H9 (cell line): Measurements from ENCODE around the gene LMOD1. TPM values are rescaled to one million over a fixed set of nuclear protein-coding genes. Genes with fewer than 3 reads are reported as not detected.

Experiments
- DNase-seq: peaks from one replicate; pipeline ENCODE4 v3.0.0-alpha.2; 2017
- H2AFZ ChIP-seq: one replicate; pipeline ENCODE4 v1.6.1; 2013; ENCODE audit warnings: mild to moderate bottlenecking, low read length, control low read depth, moderate library complexity
- H2AK5ac ChIP-seq: 2 replicates; pipeline ENCODE4 v1.6.1; 2013; ENCODE audit warnings: low read length, control low read depth, mixed read lengths; ENCODE audit not compliant: insufficient read length
- H2BK120ac ChIP-seq: one replicate; pipeline ENCODE4 v1.6.1; 2013; ENCODE audit warnings: low read depth, mild to moderate bottlenecking, low read length, control low read depth, inconsistent platforms; ENCODE audit not compliant: poor library complexity, severe bottlenecking
- H2BK12ac ChIP-seq: 2 replicates; pipeline ENCODE4 v1.6.1; 2013; ENCODE audit warnings: low read length, control low read depth, mixed read lengths, low read depth; ENCODE audit not compliant: insufficient read length
- H2BK15ac ChIP-seq: 2 replicates; pipeline ENCODE4 v1.6.1; 2013; ENCODE audit warnings: low read depth, low read length, control low read depth
- H2BK20ac ChIP-seq: one replicate; pipeline ENCODE4 v1.6.1; 2013; ENCODE audit warnings: low read depth, mild to moderate bottlenecking, low read length, control low read depth, inconsistent platforms; ENCODE audit not compliant: poor library complexity, severe bottlenecking
- H2BK5ac ChIP-seq: 2 replicates; pipeline ENCODE4 v1.6.1; 2013; ENCODE audit warnings: low read length, control low read depth, mixed read lengths; ENCODE audit not compliant: insufficient read length
- H3K14ac ChIP-seq: 2 replicates; pipeline ENCODE4 v1.6.1; 2013; ENCODE audit warnings: low read length, control low read depth; ENCODE audit not compliant: insufficient read depth
- H3K18ac ChIP-seq: 2 replicates; pipeline ENCODE4 v1.6.1; 2013; ENCODE audit warnings: low read depth, mild to moderate bottlenecking, mixed read lengths, low read length, control low read depth; ENCODE audit not compliant: insufficient read length
- H3K23ac ChIP-seq: 2 replicates; pipeline ENCODE4 v1.6.1; 2013; ENCODE audit warnings: low read length, control low read depth, mixed read lengths, low read depth; ENCODE audit not compliant: insufficient read length
- H3K23me2 ChIP-seq: 2 replicates; pipeline ENCODE4 v1.6.1; 2013; ENCODE audit warnings: low read depth, mild to moderate bottlenecking, mixed read lengths, low read length, control low read depth; ENCODE audit not compliant: insufficient read length, poor library complexity, severe bottlenecking
- H3K27ac ChIP-seq: 2 replicates; pipeline ENCODE4 v1.5.1; 2013; ENCODE audit warnings: low read length, control low read depth, mixed read lengths, low read depth; ENCODE audit not compliant: insufficient read length
- H3K27me3 ChIP-seq: 2 replicates; pipeline ENCODE4 v1.6.1; 2013; ENCODE audit warnings: low read length, control low read depth, inconsistent platforms; ENCODE audit not compliant: insufficient read depth
- H3K4ac ChIP-seq: 2 replicates; pipeline ENCODE4 v1.6.1; 2013; ENCODE audit warnings: low read depth, mild to moderate bottlenecking, control low read depth, inconsistent platforms, low read length, moderate library complexity
- H3K4me1 ChIP-seq: 2 replicates; pipeline ENCODE4 v1.6.1; 2013; ENCODE audit warnings: low read length, control low read depth, inconsistent platforms; ENCODE audit not compliant: insufficient read depth
- H3K4me2 ChIP-seq: 2 replicates; pipeline ENCODE4 v1.6.1; 2013; ENCODE audit warnings: low read length, control low read depth, mixed read lengths; ENCODE audit not compliant: insufficient read length, insufficient read depth
- H3K56ac ChIP-seq: 2 replicates; pipeline ENCODE4 v1.6.1; 2013; ENCODE audit warnings: low read depth, mild to moderate bottlenecking, mixed read lengths, low read length, control low read depth; ENCODE audit not compliant: insufficient read length
- H3K79me1 ChIP-seq: 2 replicates; pipeline ENCODE4 v1.6.1; 2013; ENCODE audit warnings: low read depth, mild to moderate bottlenecking, moderate library complexity, low read length, control low read depth, inconsistent platforms; ENCODE audit not compliant: insufficient read depth, poor library complexity, severe bottlenecking
- H3K79me2 ChIP-seq: 2 replicates; pipeline ENCODE4 v1.6.1; 2013; ENCODE audit warnings: low read length, control low read depth, inconsistent platforms; ENCODE audit not compliant: insufficient read depth
- H3K9ac ChIP-seq: 2 replicates; pipeline ENCODE4 v1.6.1; 2013; ENCODE audit warnings: low read length, control low read depth, mixed read lengths; ENCODE audit not compliant: insufficient read length; ENCODE audit errors: extremely low read depth
- H3K9me3 ChIP-seq: one replicate; pipeline ENCODE4 v1.6.1; 2013; ENCODE audit warnings: low read depth, low read length, inconsistent platforms; ENCODE audit not compliant: control insufficient read depth
- H3T11ph ChIP-seq: one replicate; pipeline ENCODE4 v1.6.1; 2013; ENCODE audit warnings: mild to moderate bottlenecking, low read length, control low read depth, inconsistent platforms
- H4K20me1 ChIP-seq: one replicate; pipeline ENCODE4 v1.6.1; 2013; ENCODE audit not compliant: control insufficient read depth, insufficient read length, insufficient read depth
- H4K5ac ChIP-seq: 2 replicates; pipeline ENCODE4 v1.6.1; 2013; ENCODE audit warnings: low read depth, mild to moderate bottlenecking, mixed read lengths, low read length, control low read depth; ENCODE audit not compliant: insufficient read length
- H4K8ac ChIP-seq: replicated peaks from 2 replicates; pipeline ENCODE4 v1.6.1; 2013; ENCODE audit warnings: low read length, control low read depth, mixed read lengths, low read depth; ENCODE audit not compliant: insufficient read length
- H4K91ac ChIP-seq: 2 replicates; pipeline ENCODE4 v1.6.1; 2013; ENCODE audit warnings: low read depth, mild to moderate bottlenecking, moderate library complexity, mixed read lengths, low read length, control low read depth; ENCODE audit not compliant: insufficient read length
- H3K27ac Mint-ChIP-seq, 3 experiments: 2 replicates in 2 of 3; 3 replicates in 1 of 3; pipeline ENCODE4 v1.8.0; 2020 to 2021; ENCODE audit warnings: mixed read lengths in 3 of 3, mild to moderate bottlenecking in 1 of 3, moderate library complexity in 1 of 3
- H3K27me3 Mint-ChIP-seq: 2 replicates; pipeline ENCODE4 v1.8.0; 2021; ENCODE audit warnings: low read depth, mild to moderate bottlenecking, moderate library complexity, mixed read lengths
- H3K36me3 Mint-ChIP-seq, 3 experiments: 2 replicates in 2 of 3; 3 replicates in 1 of 3; pipeline ENCODE4 v1.8.0; 2020 to 2021; ENCODE audit warnings: low read depth in 3 of 3, mixed read lengths in 3 of 3; ENCODE audit not compliant: insufficient read depth in 1 of 3
- H3K4me1 Mint-ChIP-seq, 2 experiments: 2 replicates each; pipeline ENCODE4 v1.8.0; 2020; ENCODE audit warnings: mixed read lengths in 2 of 2
- H3K4me3 Mint-ChIP-seq, 2 experiments: 2 replicates in 1 of 2; 3 replicates in 1 of 2; pipeline ENCODE4 v1.8.0; 2020 to 2021; ENCODE audit warnings: mild to moderate bottlenecking in 2 of 2, mixed read lengths in 2 of 2, moderate library complexity in 1 of 2
- H3K9me3 Mint-ChIP-seq, 2 experiments: 2 replicates in 1 of 2; 3 replicates in 1 of 2; pipeline ENCODE4 v1.8.0; 2020; ENCODE audit warnings: mild to moderate bottlenecking in 2 of 2, mixed read lengths in 2 of 2, moderate library complexity in 1 of 2
- CTCF ChIP-seq: fragments of 200-600 bp; sonication (generic); conservative IDR thresholded peaks from 3 replicates; pipeline ENCODE4 v1.8.0; 2021; ENCODE audit warnings: antibody characterized with exemption, mild to moderate bottlenecking
- WGBS: extraction: QIAGEN DNeasy Blood & Tissue Kit; methylation state at CpG from one replicate; pipeline ENCODE4 v1.1.7; 2013; ENCODE audit warnings: missing lambda C conversion rate, low lambda C conversion rate, mixed read lengths; ENCODE audit not compliant: insufficient read length; ENCODE audit errors: extremely low coverage; 5-methylcytosine and 5-hydroxymethylcytosine counted together
- total RNA-seq: library from RNA; stranded (reverse); gene quantifications from 2 replicates; pipeline ENCODE4 v1.2.1, GENCODE V29; 2021

Gene LMOD1
- total RNA-seq, 1 experiment from 2014 or later, result 0.31 TPM

- TF ChIP-seq CTCF, result no peak
- H2BK5ac ChIP-seq, result no peak overlapping the region
- H3K4me2 ChIP-seq, result no peak overlapping the region
- H2AFZ ChIP-seq, result no peak overlapping the region
- peaks cover 12 to 15% of the 10 kb centered on the region in 2 experiments for H3K4me1 Mint-ChIP-seq
- no peaks in the 10 kb centered on the region for H3K79me1 ChIP-seq
- H2AK5ac ChIP-seq, result no peak overlapping the region
- peak overlapping the region; percentile 43 for H3K18ac ChIP-seq
- no peaks in the 10 kb centered on the region for H3K79me2 ChIP-seq
- H2BK12ac ChIP-seq, result no peak overlapping the region
- DNase-seq, result no peak
- H3K4me1 ChIP-seq, result no peaks in the 10 kb centered on the region; the same call in 1 of the 2 replicates
- H3K14ac ChIP-seq, result no peak overlapping the region; the same call in 1 of the 2 replicates
- H3K4ac ChIP-seq, result no peak overlapping the region
- H2BK15ac ChIP-seq, result no peak overlapping the region
- H3K23ac ChIP-seq, result no peak overlapping the region
- H3K9me3 Mint-ChIP-seq, result no peaks in the 10 kb centered on the region
- no peaks in the 10 kb centered on the region; the same call in 1 of the 2 replicates for H3K27me3 Mint-ChIP-seq
- H4K8ac ChIP-seq, result no peak overlapping the region
- H4K91ac ChIP-seq, result no peak overlapping the region
- H3K23me2 ChIP-seq, result no peaks in the 10 kb centered on the region
- H4K5ac ChIP-seq, result no peak overlapping the region
- no peaks in the 10 kb centered on the region for H3K9me3 ChIP-seq
- H3K9ac ChIP-seq, result no peak overlapping the region
- no peaks in the 10 kb centered on the region for H4K20me1 ChIP-seq
- WGBS, result no CpG with 5 or more reads among the region's 20 CpGs
- no peak overlapping the region for H3K27ac ChIP-seq
- H3K4me3 Mint-ChIP-seq, result no peak overlapping the region; a peak in 1 of 5 replicates
- no peak overlapping the region for H3T11ph ChIP-seq
- H3K56ac ChIP-seq, result no peak overlapping the region
- no peak overlapping the region for H2BK20ac ChIP-seq
- no peak overlapping the region for H3K27ac Mint-ChIP-seq
- H3K27me3 ChIP-seq, result no peaks in the 10 kb centered on the region; the same call in 1 of the 2 replicates
- 0 out of 7 replicates have a peak, but pooled peaks cover 0 to 1% (median 0%) of the 10 kb centered on the region in 3 experiments for H3K36me3 Mint-ChIP-seq
- no peak overlapping the region for H2BK120ac ChIP-seq
Measured at GRCh38 chr1:201899683-201900429, 46.5 kb downstream of the LMOD1 start.
